Measurements from ENCODE around the gene LMLN. TPM values are rescaled to one million over a fixed set of nuclear protein-coding genes. Genes with fewer than 3 reads are reported as not detected.

Gene LMLN
- total RNA-seq, 3 donors from 2014 or later = 3.9 to 12.0 (median 5.0) TPM

- intact Hi-C loops (cut with DNase I; ENCODE audit: low total_unique reads) = no loop called here
- TF ChIP-seq POLR2AphosphoS5 (IDR thresholded peaks at IDR 0.05) (no peak), POLR2A (IDR thresholded peaks at IDR 0.05) (no peak)
- TF ChIP-seq, protein P1, sequence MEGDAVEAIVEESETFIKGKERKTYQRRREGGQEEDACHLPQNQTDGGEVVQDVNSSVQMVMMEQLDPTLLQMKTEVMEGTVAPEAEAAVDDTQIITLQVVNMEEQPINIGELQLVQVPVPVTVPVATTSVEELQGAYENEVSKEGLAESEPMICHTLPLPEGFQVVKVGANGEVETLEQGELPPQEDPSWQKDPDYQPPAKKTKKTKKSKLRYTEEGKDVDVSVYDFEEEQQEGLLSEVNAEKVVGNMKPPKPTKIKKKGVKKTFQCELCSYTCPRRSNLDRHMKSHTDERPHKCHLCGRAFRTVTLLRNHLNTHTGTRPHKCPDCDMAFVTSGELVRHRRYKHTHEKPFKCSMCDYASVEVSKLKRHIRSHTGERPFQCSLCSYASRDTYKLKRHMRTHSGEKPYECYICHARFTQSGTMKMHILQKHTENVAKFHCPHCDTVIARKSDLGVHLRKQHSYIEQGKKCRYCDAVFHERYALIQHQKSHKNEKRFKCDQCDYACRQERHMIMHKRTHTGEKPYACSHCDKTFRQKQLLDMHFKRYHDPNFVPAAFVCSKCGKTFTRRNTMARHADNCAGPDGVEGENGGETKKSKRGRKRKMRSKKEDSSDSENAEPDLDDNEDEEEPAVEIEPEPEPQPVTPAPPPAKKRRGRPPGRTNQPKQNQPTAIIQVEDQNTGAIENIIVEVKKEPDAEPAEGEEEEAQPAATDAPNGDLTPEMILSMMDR (IDR thresholded peaks at IDR 0.05) = no peak
- Histone ChIP-seq H3K4me1 (no peaks in the 10 kb centered on the region), H3K9me3 (no peaks in the 10 kb centered on the region), H3K36me3 (no peaks in the 10 kb centered on the region), H3K27ac (no peak overlapping the region), H3K27me3 (no peaks in the 10 kb centered on the region), H3K4me3 (no peak overlapping the region)
- no peak for DNase-seq (ENCODE audit: low spot score in 2 of 2)
Measured at GRCh38 chr3:198022604-198023003, 62.6 kb downstream of the LMLN start.

DNA sequence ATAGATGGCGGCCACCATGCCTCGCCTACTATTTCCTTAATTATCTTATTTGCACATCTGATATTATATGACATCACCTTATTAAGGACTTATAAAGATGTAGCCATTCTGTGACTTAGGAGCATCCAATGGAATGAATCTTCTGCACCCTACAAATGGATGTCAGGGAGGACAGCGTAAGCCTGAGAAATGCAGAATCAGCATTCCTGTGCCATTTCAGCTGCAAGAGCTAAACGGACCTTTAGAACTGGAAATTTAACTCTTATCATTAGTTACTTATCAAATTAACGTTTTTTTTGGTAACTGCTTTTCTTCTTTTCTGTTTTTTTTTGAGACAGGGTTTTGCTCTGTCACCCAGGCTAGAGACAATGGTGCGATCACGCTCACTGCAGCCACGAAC is 65.6 kb downstream of the LMLN start:
- no peaks in the 10 kb centered on the region for H3K27me3 ChIP-seq
- H3K9me3 ChIP-seq = no peaks in the 10 kb centered on the region
- H3K4me3 ChIP-seq = no peak overlapping the region
- no peak for TF ChIP-seq POLR2A (IDR thresholded peaks at IDR 0.05)
- TF ChIP-seq POLR2AphosphoS5 (IDR thresholded peaks at IDR 0.05) = no peak
- TF ChIP-seq, protein P1 (IDR thresholded peaks at IDR 0.05) = no peak
- intact Hi-C loops (cut with DNase I; ENCODE audit: low total_unique reads) = no loop called here
- H3K27ac ChIP-seq = no peak overlapping the region
- no peaks in the 10 kb centered on the region for H3K4me1 ChIP-seq
- no peak for DNase-seq (ENCODE audit: low spot score in 2 of 2)
- H3K36me3 ChIP-seq = no peaks in the 10 kb centered on the region

DNA sequence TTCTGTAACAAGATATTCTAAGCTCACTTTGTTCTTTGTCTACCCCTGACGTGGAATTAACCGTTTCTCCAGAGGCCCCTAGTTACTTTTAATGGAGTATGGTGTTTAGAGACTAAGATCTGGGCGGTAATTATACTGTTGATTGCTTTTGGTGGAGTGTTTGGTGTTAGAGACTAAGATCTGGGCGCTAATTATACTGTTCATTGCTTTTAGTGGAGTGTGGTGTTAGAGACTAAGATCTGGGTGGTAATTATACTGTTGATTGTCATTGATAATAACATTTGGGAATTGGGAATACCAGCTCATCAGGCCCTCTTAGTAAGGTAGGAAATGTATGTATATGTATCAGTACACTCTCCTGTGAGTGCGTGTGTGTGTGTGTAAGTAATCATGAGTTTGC is 66.6 kb downstream of the LMLN start:
- Histone ChIP-seq H3K36me3 (no peaks in the 10 kb centered on the region), H3K4me1 (no peaks in the 10 kb centered on the region), H3K9me3 (no peaks in the 10 kb centered on the region), H3K27ac (no peak overlapping the region), H3K4me3 (no peak overlapping the region), H3K27me3 (no peaks in the 10 kb centered on the region)
- intact Hi-C loops (cut with DNase I; ENCODE audit: low total_unique reads) = no loop called here
- no peak for DNase-seq (ENCODE audit: low spot score in 2 of 2)
- TF ChIP-seq POLR2A (IDR thresholded peaks at IDR 0.05) (no peak), POLR2AphosphoS5 (IDR thresholded peaks at IDR 0.05) (no peak)
- TF ChIP-seq, protein P1 (IDR thresholded peaks at IDR 0.05) = no peak

DNA sequence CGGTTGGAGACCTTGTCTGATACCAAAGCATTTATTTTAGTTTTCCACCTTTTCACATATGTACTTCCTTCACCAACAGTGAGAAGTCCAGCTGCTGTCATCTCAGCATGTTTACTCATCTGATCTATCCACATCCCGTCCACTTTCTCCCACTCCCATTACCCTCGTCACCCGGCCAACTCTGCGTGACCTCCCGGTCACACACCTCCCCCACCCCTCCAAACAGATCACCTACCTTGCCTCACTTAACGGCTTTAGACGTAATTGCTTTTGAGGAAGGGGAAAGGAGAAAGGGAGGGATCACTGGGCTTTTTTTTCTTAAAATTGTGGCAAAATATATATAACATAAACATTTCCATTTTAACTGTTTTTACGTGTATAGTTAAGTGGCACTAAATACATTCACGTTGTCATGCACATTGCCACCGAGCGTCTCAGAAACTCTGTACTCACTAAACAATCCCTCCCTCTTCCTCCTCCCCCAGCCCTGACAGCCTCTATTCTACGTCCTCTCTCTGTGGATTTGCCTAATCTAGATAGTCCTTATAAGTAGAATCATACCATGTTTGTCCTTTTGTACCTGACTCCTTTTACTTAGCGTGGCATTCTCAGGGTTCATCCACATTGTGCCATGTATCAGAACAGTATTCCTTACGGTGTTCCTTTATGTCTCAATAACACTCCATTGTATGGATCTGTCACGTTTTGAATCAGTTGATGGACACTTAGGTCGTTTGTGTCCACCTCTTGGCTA is 67.2 kb downstream of the LMLN start:
- no peak overlapping the region for H3K27ac ChIP-seq
- H3K4me3 ChIP-seq = no peak overlapping the region
- no peaks in the 10 kb centered on the region for H3K36me3 ChIP-seq
- no peaks in the 10 kb centered on the region for H3K27me3 ChIP-seq
- TF ChIP-seq, protein P1 (IDR thresholded peaks at IDR 0.05) = no peak
- no peak for TF ChIP-seq POLR2A (IDR thresholded peaks at IDR 0.05)
- no peak for TF ChIP-seq POLR2AphosphoS5 (IDR thresholded peaks at IDR 0.05)
- H3K4me1 ChIP-seq = no peaks in the 10 kb centered on the region
- DNase-seq (ENCODE audit: low spot score in 2 of 2) = no peak
- H3K9me3 ChIP-seq = no peaks in the 10 kb centered on the region
- intact Hi-C loops (cut with DNase I; ENCODE audit: low total_unique reads) = no loop called here

DNA sequence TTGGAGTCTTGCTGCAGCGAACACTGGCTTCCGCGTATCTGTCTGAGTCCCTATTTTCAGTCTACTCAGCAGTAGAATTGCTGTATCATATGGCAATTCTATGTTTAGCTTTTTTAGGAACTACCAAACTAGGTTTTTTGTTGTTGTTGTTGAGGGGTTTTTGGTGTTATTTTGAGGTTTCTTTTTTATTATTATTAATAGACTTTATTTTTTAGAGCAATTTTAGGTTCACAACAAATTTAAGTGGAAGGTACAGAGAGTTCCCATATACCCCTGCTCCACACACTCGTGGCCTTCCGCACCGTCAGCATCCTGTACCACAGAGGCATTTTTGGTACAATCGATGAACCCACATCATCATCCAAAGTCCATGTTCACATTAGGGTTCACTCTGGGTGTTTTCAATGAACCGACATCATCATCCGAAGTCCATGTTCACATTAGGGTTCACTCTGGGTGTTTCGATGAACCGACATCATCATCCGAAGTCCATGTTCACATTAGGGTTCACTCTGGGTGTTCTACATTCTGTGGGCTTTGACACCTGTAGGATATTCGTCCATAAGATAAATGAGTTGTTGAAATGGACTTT is 67.9 kb downstream of the LMLN start:
- no peak for DNase-seq (ENCODE audit: low spot score in 2 of 2)
- intact Hi-C loops (cut with DNase I; ENCODE audit: low total_unique reads) = no loop called here
- no peaks in the 10 kb centered on the region for H3K9me3 ChIP-seq
- H3K4me3 ChIP-seq = no peak overlapping the region
- no peaks in the 10 kb centered on the region for H3K4me1 ChIP-seq
- no peak overlapping the region for H3K27ac ChIP-seq
- no peaks in the 10 kb centered on the region for H3K27me3 ChIP-seq
- no peaks in the 10 kb centered on the region for H3K36me3 ChIP-seq
- no peak for TF ChIP-seq POLR2A (IDR thresholded peaks at IDR 0.05)
- no peak for TF ChIP-seq POLR2AphosphoS5 (IDR thresholded peaks at IDR 0.05)
- TF ChIP-seq, protein P1 (IDR thresholded peaks at IDR 0.05) = no peak

Data from breast epithelium (tissue), 4 donors.